GM21717 (cell line): ENCODE measurements around the gene ALG13.
"Not testable (repeated sequence)": the region's sequence is repeated elsewhere in the genome, so short reads cannot be mapped to it uniquely, and the experiment has no call there.

Experiments used
- ATAC-seq: cut with Tn5 transposase; IDR thresholded peaks from one replicate; pipeline ENCODE4 v1.9.1; 2021; ENCODE audit warnings: mild to moderate bottlenecking, moderate library complexity; ENCODE audit not compliant: unreplicated experiment

ALG13 gene

GRCh38 chrX:111756486-111756885 is 75.5 kb downstream of the ALG13 start:
- no peak for ATAC-seq

GRCh38 chrX:111759686-111760085 is 78.7 kb downstream of the ALG13 start:
- no peak for ATAC-seq

GRCh38 chrX:111761578-111762135 is 80.7 kb downstream of the ALG13 start:
- no peak for ATAC-seq

- ATAC-seq = no peak
Measured at GRCh38 chrX:111778591-111778990, 97.6 kb downstream of the ALG13 start.

GRCh38 chrX:111779582-111779981 is 98.6 kb downstream of the ALG13 start:
- no peak for ATAC-seq

GRCh38 chrX:111784667-111785066 is 103.7 kb downstream of the ALG13 start:
- ATAC-seq = no peak

GRCh38 chrX:111790054-111790453 is 109.1 kb downstream of the ALG13 start:
- ATAC-seq = not testable (repeated sequence)
